CD4-positive, alpha-beta T cell (primary cell): Measurements from ENCODE around the gene C2. TPM values are rescaled to one million over a fixed set of nuclear protein-coding genes. Genes with fewer than 3 reads are reported as not detected.

ENCODE experiments used
- ATAC-seq: fragments of 200-7000 bp; cut with Tn5 transposase; one replicate; pipeline ENCODE4 v1.10.0; 2022; ENCODE audit warnings: mild to moderate bottlenecking; ENCODE audit not compliant: poor library complexity
- CTCF ChIA-PET: fragments of 350-600 bp; sonication (Branson Sonifier 250); formaldehyde crosslinking; loops from one replicate; lab custom pipeline; 2021; ENCODE audit warnings: antibody characterized with exemption, inconsistent platforms; lab: Charles Lee
- POLR2A ChIA-PET: fragments of 350-600 bp; sonication (Branson Sonifier 250); formaldehyde crosslinking; loops from one replicate; lab custom pipeline; 2021; ENCODE audit warnings: antibody characterized with exemption, inconsistent platforms; lab: Charles Lee
- DNase-seq, 14 experiments: peaks; one replicate each; pipeline ENCODE4 v3.0.0-alpha.2; 2013 to 2020; ENCODE audit warnings: mixed read lengths in 2 of 14
- H3K27ac ChIP-seq, 2 donors: one replicate each; pipeline versions ENCODE4 v1.5.1 to v1.7.0; 2013; ENCODE audit warnings: low read length in 2 of 2, low read depth in 1 of 2, mild to moderate bottlenecking in 1 of 2
- H3K27me3 ChIP-seq, 2 experiments: 1 replicate in 1 of 2; 2 replicates in 1 of 2; pipeline versions ENCODE4 v1.6.1 to v1.7.0; 2013; ENCODE audit warnings: low read length in 2 of 2, control low read depth in 1 of 2, mild to moderate bottlenecking in 1 of 2, moderate library complexity in 1 of 2; ENCODE audit not compliant: insufficient read depth in 2 of 2, control insufficient read depth in 1 of 2
- H3K36me3 ChIP-seq: one replicate; pipeline ENCODE4 v1.6.1; 2013; ENCODE audit warnings: low read length, control low read depth; ENCODE audit not compliant: insufficient read depth
- H3K4me1 ChIP-seq: one replicate; pipeline ENCODE4 v1.6.1; 2013; ENCODE audit warnings: low read length, control low read depth; ENCODE audit not compliant: insufficient read depth
- H3K4me3 ChIP-seq: one replicate; pipeline ENCODE4 v1.5.1; 2013; ENCODE audit warnings: mild to moderate bottlenecking, low read length, moderate library complexity
- H3K9me3 ChIP-seq, 2 experiments: 1 replicate in 1 of 2; 2 replicates in 1 of 2; pipeline versions ENCODE4 v1.6.1 to v1.7.0; 2013; ENCODE audit warnings: low read length in 2 of 2, mild to moderate bottlenecking in 2 of 2, control low read depth in 1 of 2, moderate library complexity in 1 of 2; ENCODE audit not compliant: control insufficient read depth in 1 of 2, insufficient read depth in 1 of 2
- H3K27ac Mint-ChIP-seq: one replicate; pipeline ENCODE4 v1.8.0; 2020; ENCODE audit warnings: mixed read lengths
- H3K27me3 Mint-ChIP-seq: one replicate; pipeline ENCODE4 v1.8.0; 2021; ENCODE audit warnings: mixed read lengths
- H3K36me3 Mint-ChIP-seq: one replicate; pipeline ENCODE4 v1.8.0; 2021; ENCODE audit warnings: low read depth, mixed read lengths
- H3K4me1 Mint-ChIP-seq: one replicate; pipeline ENCODE4 v1.8.0; 2021; ENCODE audit warnings: low read depth, mixed read lengths
- H3K4me3 Mint-ChIP-seq: one replicate; pipeline ENCODE4 v1.8.0; 2020; ENCODE audit warnings: mild to moderate bottlenecking, mixed read lengths
- H3K9me3 Mint-ChIP-seq: one replicate; pipeline ENCODE4 v1.8.0; 2020; ENCODE audit warnings: mixed read lengths
- CTCF ChIP-seq: fragments of 200-600 bp; IDR thresholded peaks from one replicate; pipeline ENCODE4 v1.8.0; 2022; ENCODE audit warnings: antibody characterized with exemption, mild to moderate bottlenecking
- intact Hi-C, 2 experiments: fragments of 100-400 bp; cut with DNase I in 1 of 2; cut with micrococcal nuclease in 1 of 2; formaldehyde crosslinking; loops; one replicate each; pipeline versions ENCODE4 v1.15.1 to v1.9.0; 2023 to 2025; cut with DNase I, micrococcal nuclease
- total RNA-seq, 174 experiments: library from RNA in 2 of 174; stranded (reverse) in 2 of 174; gene quantifications; one replicate each; pipeline ENCODE4 v1.2.3 and lab custom pipeline; 2021 to 2026

Gene C2
- total RNA-seq, 2 experiments from 2014 or later, result 1.4 to 2.3 TPM

GRCh38 chr6:31915351-31915750, 12.2 kb upstream of the C2 start:
- CTCF ChIA-PET, result no interaction called here
- no peak overlapping the region for H3K27ac Mint-ChIP-seq
- no peak for ATAC-seq
- H3K27me3 ChIP-seq, result no peaks in the 10 kb centered on the region
- H3K4me3 ChIP-seq, result no peak overlapping the region
- H3K36me3 Mint-ChIP-seq, result no peaks in the 10 kb centered on the region
- POLR2A ChIA-PET, result no interaction called here
- H3K4me3 Mint-ChIP-seq, result no peak overlapping the region
- H3K9me3 ChIP-seq, result no peaks in the 10 kb centered on the region
- H3K4me1 Mint-ChIP-seq, result no peaks in the 10 kb centered on the region
- no peaks in the 10 kb centered on the region for H3K9me3 Mint-ChIP-seq
- no peak overlapping the region for H3K27ac ChIP-seq
- intact Hi-C loops, result no loop called here
- DNase-seq, result no peak
- H3K36me3 ChIP-seq, result no peaks in the 10 kb centered on the region
- no peak for TF ChIP-seq CTCF
- no peaks in the 10 kb centered on the region for H3K27me3 Mint-ChIP-seq
- no peaks in the 10 kb centered on the region for H3K4me1 ChIP-seq

GRCh38 chr6:31915756-31916155, 11.8 kb upstream of the C2 start:
- H3K27me3 ChIP-seq, result no peaks in the 10 kb centered on the region
- no peaks in the 10 kb centered on the region for H3K9me3 ChIP-seq
- no peak overlapping the region for H3K27ac ChIP-seq
- H3K27me3 Mint-ChIP-seq, result no peaks in the 10 kb centered on the region
- ATAC-seq (no peak), DNase-seq (no peak)
- no peaks in the 10 kb centered on the region for H3K4me1 ChIP-seq
- no peaks in the 10 kb centered on the region for H3K4me1 Mint-ChIP-seq
- H3K36me3 Mint-ChIP-seq, result no peaks in the 10 kb centered on the region
- intact Hi-C loops, result no loop called here
- no peak overlapping the region for H3K4me3 ChIP-seq
- H3K9me3 Mint-ChIP-seq, result no peaks in the 10 kb centered on the region
- ChIA-PET CTCF (no interaction called here), POLR2A (no interaction called here)
- TF ChIP-seq CTCF, result no peak
- no peak overlapping the region for H3K27ac Mint-ChIP-seq
- H3K36me3 ChIP-seq, result no peaks in the 10 kb centered on the region
- H3K4me3 Mint-ChIP-seq, result no peak overlapping the region

GRCh38 chr6:31918069-31918720, 9.3 kb upstream of the C2 start:
- CTCF ChIA-PET, result no interaction called here
- H3K27me3 ChIP-seq, result no peaks in the 10 kb centered on the region
- DNase-seq (no peak), ATAC-seq (no peak)
- H3K27ac ChIP-seq, result no peak overlapping the region
- H3K4me1 Mint-ChIP-seq, result no peaks in the 10 kb centered on the region
- H3K36me3 Mint-ChIP-seq, result no peaks in the 10 kb centered on the region
- H3K27ac Mint-ChIP-seq, result no peak overlapping the region
- no peaks in the 10 kb centered on the region for H3K9me3 Mint-ChIP-seq
- no peaks in the 10 kb centered on the region for H3K4me1 ChIP-seq
- H3K4me3 Mint-ChIP-seq, result no peak overlapping the region
- intact Hi-C loops, result no loop called here
- TF ChIP-seq CTCF, result no peak
- POLR2A ChIA-PET, result no interaction called here
- H3K36me3 ChIP-seq, result no peaks in the 10 kb centered on the region
- no peaks in the 10 kb centered on the region for H3K27me3 Mint-ChIP-seq
- no peak overlapping the region for H3K4me3 ChIP-seq
- H3K9me3 ChIP-seq, result no peaks in the 10 kb centered on the region
